ENCODE data around the gene MED22. TPM values are rescaled to one million over a fixed set of nuclear protein-coding genes. Genes with fewer than 3 reads are reported as not detected.
"Not testable (repeated sequence)": the region's sequence is repeated elsewhere in the genome, so short reads cannot be mapped to it uniquely, and the experiment has no call there.

Gene MED22
- total and polyA plus RNA-seq, 4 donors = 11.4 to 32.0 (median 20.1) TPM

DNA sequence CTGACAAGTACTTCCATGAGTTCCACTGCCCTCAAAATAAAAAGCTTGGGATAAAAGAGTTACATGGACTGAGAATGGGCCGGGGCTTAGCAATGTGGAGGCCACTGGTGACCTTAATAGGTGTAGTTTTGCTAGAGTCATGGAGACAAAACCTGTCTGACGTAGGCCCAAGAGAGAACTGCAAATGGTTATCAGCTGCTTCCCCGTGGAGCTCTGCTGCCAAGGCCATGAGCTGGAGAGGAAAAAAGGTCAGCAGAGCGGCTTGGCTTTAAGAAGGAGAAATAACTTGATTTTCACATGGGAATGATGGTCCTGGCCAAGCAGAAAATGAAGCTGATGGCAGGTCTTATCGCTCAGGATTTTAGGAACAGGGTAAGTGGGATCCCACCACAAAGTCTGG is 8.3 kb downstream of the MED22 start:
- Histone ChIP-seq H3K4me1 (ENCODE audit: control insufficient read depth in 5 of 5, insufficient read depth in 5 of 5, low read length in 5 of 5) (peaks cover 0 to 12% (median 3%) of the 10 kb centered on the region in 5 donors), H3K9me3 (ENCODE audit: control insufficient read depth in 4 of 4, insufficient read depth in 3 of 4, low read length in 3 of 4) (no peaks in the 10 kb centered on the region), H3K4me3 (no peak overlapping the region), H3K27me3 (ENCODE audit: control insufficient read depth in 3 of 3, insufficient read depth in 3 of 3, low read length in 2 of 3) (no peaks in the 10 kb centered on the region), H3K27ac (ENCODE audit: low read depth in 1 of 2, low read length in 1 of 2) (no peak overlapping the region), H3K36me3 (ENCODE audit: control insufficient read depth in 4 of 4, insufficient read depth in 4 of 4, low read length in 4 of 4) (peaks cover 0 to 43% (median 28%) of the 10 kb centered on the region in 4 donors), H3K9ac (ENCODE audit: insufficient read depth in 1 of 2, low read length in 2 of 2) (no peak overlapping the region)
- ATAC-seq (ENCODE audit: insufficient read depth, low FRiP score) (no peak), DNase-seq (no peak)
- TF ChIP-seq, protein P1, sequence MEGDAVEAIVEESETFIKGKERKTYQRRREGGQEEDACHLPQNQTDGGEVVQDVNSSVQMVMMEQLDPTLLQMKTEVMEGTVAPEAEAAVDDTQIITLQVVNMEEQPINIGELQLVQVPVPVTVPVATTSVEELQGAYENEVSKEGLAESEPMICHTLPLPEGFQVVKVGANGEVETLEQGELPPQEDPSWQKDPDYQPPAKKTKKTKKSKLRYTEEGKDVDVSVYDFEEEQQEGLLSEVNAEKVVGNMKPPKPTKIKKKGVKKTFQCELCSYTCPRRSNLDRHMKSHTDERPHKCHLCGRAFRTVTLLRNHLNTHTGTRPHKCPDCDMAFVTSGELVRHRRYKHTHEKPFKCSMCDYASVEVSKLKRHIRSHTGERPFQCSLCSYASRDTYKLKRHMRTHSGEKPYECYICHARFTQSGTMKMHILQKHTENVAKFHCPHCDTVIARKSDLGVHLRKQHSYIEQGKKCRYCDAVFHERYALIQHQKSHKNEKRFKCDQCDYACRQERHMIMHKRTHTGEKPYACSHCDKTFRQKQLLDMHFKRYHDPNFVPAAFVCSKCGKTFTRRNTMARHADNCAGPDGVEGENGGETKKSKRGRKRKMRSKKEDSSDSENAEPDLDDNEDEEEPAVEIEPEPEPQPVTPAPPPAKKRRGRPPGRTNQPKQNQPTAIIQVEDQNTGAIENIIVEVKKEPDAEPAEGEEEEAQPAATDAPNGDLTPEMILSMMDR (IDR thresholded peaks at IDR 0.05; ENCODE audit: control extremely low read depth, extremely low read depth) = no peak
- WGBS, 2 donors = 80 to 81% methylated on average over 5 of the region's 5 CpGs

DNA sequence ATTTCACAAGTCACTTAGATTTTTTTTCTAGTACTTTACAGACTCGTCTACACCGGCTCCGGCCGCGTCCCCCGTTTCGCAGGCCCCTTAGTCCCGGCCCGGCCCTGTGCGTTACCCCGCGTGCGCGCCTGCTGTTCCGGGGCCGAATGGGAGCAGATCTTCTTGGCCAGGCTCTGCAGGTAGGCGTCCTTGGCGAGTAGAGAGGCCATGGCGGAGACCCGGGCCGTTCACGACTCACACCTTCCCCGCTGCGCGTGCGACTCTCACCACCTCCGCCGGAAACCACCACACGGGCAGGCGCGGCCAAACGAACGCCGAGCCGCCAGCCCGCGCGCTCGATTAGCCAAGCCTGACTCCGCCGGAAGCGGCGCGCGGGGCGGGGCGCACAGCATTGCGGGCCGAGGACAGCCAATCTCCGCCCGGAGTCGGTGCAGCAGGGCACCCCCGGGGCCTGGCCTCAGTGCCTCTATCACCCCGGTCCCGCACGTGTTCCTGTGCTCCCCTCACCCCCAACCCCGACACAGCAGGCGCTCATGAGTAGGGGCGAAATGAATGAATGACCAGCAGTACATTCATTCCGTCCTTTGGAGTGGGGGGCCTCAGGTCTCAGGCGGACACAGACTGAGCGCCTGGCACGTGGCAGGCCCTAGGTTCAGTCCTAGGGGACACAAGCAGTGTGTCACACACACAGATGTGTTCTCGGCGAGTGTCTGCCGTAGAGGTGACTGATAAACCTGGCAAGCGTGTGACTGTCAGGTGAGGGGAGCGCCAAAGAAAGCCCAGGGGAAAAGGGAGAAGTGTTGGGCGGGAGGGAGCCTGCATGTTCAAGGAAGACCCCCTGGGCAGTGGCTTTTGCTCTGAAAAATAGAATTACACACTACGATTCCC is 11.8 kb downstream of the MED22 start, which contains the start of gene SURF6:
TSS of gene SURF6 (minus strand) at position 265 of the 888 bp plus-strand sequence. CDS start at position 209, 56 bp downstream.
- WGBS, 2 donors = 5 to 8% methylated on average over 69 to 70 of the region's 70 CpGs
- H3K36me3 ChIP-seq (ENCODE audit: control insufficient read depth in 4 of 4, insufficient read depth in 4 of 4, low read length in 4 of 4) = peaks cover 22 to 44% (median 25%) of the 10 kb centered on the region in 4 donors

GRCh38 chr9:133334888-133335287 is 13.0 kb downstream of the MED22 start:
- ATAC-seq (ENCODE audit: insufficient read depth, low FRiP score) = not testable (repeated sequence)
- H3K36me3 ChIP-seq (ENCODE audit: control insufficient read depth in 4 of 4, insufficient read depth in 4 of 4, low read length in 4 of 4) = peaks cover 22 to 44% (median 24%) of the 10 kb centered on the region in 4 donors

More for the DNA sequence above, 11.8 kb downstream of the MED22 start, which contains the start of gene SURF6:
- DNase-seq (peak; percentile 86 to 92 (median 89)), ATAC-seq (ENCODE audit: insufficient read depth, low FRiP score) (peak; percentile 98)
- H3K27ac ChIP-seq (ENCODE audit: low read depth in 1 of 2, low read length in 1 of 2) = peak within 1 kb of the TSS; percentile 64 to 83
- H3K9ac ChIP-seq (ENCODE audit: insufficient read depth in 1 of 2, low read length in 2 of 2) = peak within 1 kb of the TSS; percentile 43 to 78
- peak within 1 kb of the TSS; percentile 92 for H3K4me3 ChIP-seq
- H3K9me3 ChIP-seq (ENCODE audit: control insufficient read depth in 4 of 4, insufficient read depth in 3 of 4, low read length in 3 of 4) = no peaks in the 10 kb centered on the region
- H3K27me3 ChIP-seq (ENCODE audit: control insufficient read depth in 3 of 3, insufficient read depth in 3 of 3, low read length in 2 of 3) = no peaks in the 10 kb centered on the region
- TF ChIP-seq, protein P1 (IDR thresholded peaks at IDR 0.05; ENCODE audit: control extremely low read depth, extremely low read depth) = peak; percentile 11
- peaks cover 0 to 14% (median 3%) of the 10 kb centered on the region in 5 donors for H3K4me1 ChIP-seq (ENCODE audit: control insufficient read depth in 5 of 5, insufficient read depth in 5 of 5, low read length in 5 of 5)

GRCh38 chr9:133334161-133334560 is 13.8 kb downstream of the MED22 start:
- DNase-seq = no peak
- no peak overlapping the region for H3K9ac ChIP-seq (ENCODE audit: insufficient read depth in 1 of 2, low read length in 2 of 2)

More at GRCh38 chr9:133334888-133335287, 13.0 kb downstream of the MED22 start:
- not testable (repeated sequence) for H3K9me3 ChIP-seq (ENCODE audit: control insufficient read depth in 4 of 4, insufficient read depth in 3 of 4, low read length in 3 of 4); H3K4me3 ChIP-seq; H3K27me3 ChIP-seq (ENCODE audit: control insufficient read depth in 3 of 3, insufficient read depth in 3 of 3, low read length in 2 of 3); DNase-seq; H3K27ac ChIP-seq (ENCODE audit: low read depth in 1 of 2, low read length in 1 of 2)
- 68 to 70% methylated on average over 11 of the region's 11 CpGs for WGBS, 2 donors
- H3K9ac ChIP-seq (ENCODE audit: insufficient read depth in 1 of 2, low read length in 2 of 2) = peak overlapping the region in 1 of 2 donors; percentile 78
- peaks cover 0 to 14% (median 3%) of the 10 kb centered on the region in 5 donors for H3K4me1 ChIP-seq (ENCODE audit: control insufficient read depth in 5 of 5, insufficient read depth in 5 of 5, low read length in 5 of 5)

More at GRCh38 chr9:133334161-133334560, 13.8 kb downstream of the MED22 start:
- ATAC-seq (ENCODE audit: insufficient read depth, low FRiP score) = no peak
- 93% methylated on average over 6 of the region's 6 CpGs for WGBS, 2 donors
- TF ChIP-seq, protein P1 (IDR thresholded peaks at IDR 0.05; ENCODE audit: control extremely low read depth, extremely low read depth) = no peak
- Histone ChIP-seq H3K4me3 (no peak overlapping the region), H3K4me1 (ENCODE audit: control insufficient read depth in 5 of 5, insufficient read depth in 5 of 5, low read length in 5 of 5) (peaks cover 0 to 14% (median 3%) of the 10 kb centered on the region in 5 donors), H3K9me3 (ENCODE audit: control insufficient read depth in 4 of 4, insufficient read depth in 3 of 4, low read length in 3 of 4) (no peaks in the 10 kb centered on the region), H3K27me3 (ENCODE audit: control insufficient read depth in 3 of 3, insufficient read depth in 3 of 3, low read length in 2 of 3) (no peaks in the 10 kb centered on the region), H3K27ac (ENCODE audit: low read depth in 1 of 2, low read length in 1 of 2) (no peak overlapping the region), H3K36me3 (ENCODE audit: control insufficient read depth in 4 of 4, insufficient read depth in 4 of 4, low read length in 4 of 4) (peaks cover 18 to 40% (median 24%) of the 10 kb centered on the region in 4 donors)
